Skeletal muscle satellite cell (primary cell): ENCODE results near the gene TMEM190.
A peak's percentile ranks its signal among the peaks of the same experiment; 100 is the strongest.

Experiments used
- H3K27me3 ChIP-seq: 2 replicates; pipeline ENCODE4 v1.7.0; 2013; ENCODE audit warnings: low read length; ENCODE audit not compliant: control insufficient read depth, insufficient read depth
- H3K36me3 ChIP-seq: 2 replicates; pipeline ENCODE4 v1.7.0; 2013; ENCODE audit warnings: mild to moderate bottlenecking, control low read depth, low read length; ENCODE audit not compliant: insufficient read depth
- H3K4me1 ChIP-seq: 2 replicates; pipeline ENCODE4 v1.7.0; 2013; ENCODE audit warnings: low read length; ENCODE audit not compliant: control insufficient read depth, insufficient read depth
- H3K4me2 ChIP-seq: 2 replicates; pipeline ENCODE4 v1.7.0; 2013; ENCODE audit warnings: mild to moderate bottlenecking, low read length
- H3K4me3 ChIP-seq: 2 replicates; pipeline ENCODE4 v1.7.0; 2013; ENCODE audit warnings: low read length
- H3K9ac ChIP-seq: 2 replicates; pipeline ENCODE4 v1.7.0; 2013; ENCODE audit warnings: mild to moderate bottlenecking, low read depth, low read length, moderate library complexity
- H3K9me3 ChIP-seq: replicated peaks from 2 replicates; pipeline ENCODE4 v1.7.0; 2013; ENCODE audit warnings: mild to moderate bottlenecking, control low read depth, low read length

The TMEM190 gene

GRCh38 chr19:55379174-55379573, 2.5 kb downstream of the TMEM190 start:
- H3K36me3 ChIP-seq = no peaks in the 10 kb centered on the region
- peaks cover 5% of the 10 kb centered on the region for H3K27me3 ChIP-seq
- no peak overlapping the region for H3K4me2 ChIP-seq
- no peaks in the 10 kb centered on the region for H3K9me3 ChIP-seq
- no peak overlapping the region for H3K4me3 ChIP-seq
- H3K9ac ChIP-seq = no peak overlapping the region
- peaks cover 9% of the 10 kb centered on the region for H3K4me1 ChIP-seq

DNA sequence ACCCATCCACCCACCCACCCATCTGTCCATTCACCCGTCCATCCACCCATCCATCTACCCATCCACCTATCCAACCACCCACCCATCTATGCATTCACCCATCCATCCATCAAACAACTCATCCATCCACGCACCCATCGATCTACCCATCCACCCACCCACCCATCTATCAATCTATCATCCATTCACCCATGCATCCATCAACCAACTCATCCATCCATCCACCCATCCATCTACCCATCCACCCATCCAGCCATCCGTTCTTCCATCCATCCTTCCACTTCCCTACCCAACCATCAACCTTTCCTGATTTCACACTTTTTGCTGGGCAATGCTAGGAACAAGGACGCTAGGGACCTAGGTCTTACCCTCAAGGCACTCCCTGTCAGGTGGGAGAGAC, 5.4 kb downstream of the TMEM190 start:
- H3K9ac ChIP-seq = no peak overlapping the region
- H3K4me1 ChIP-seq = peaks cover 21% of the 10 kb centered on the region
- no peak overlapping the region for H3K4me3 ChIP-seq
- H3K9me3 ChIP-seq = no peaks in the 10 kb centered on the region
- H3K36me3 ChIP-seq = peaks cover 10% of the 10 kb centered on the region
- H3K27me3 ChIP-seq = peaks cover 5% of the 10 kb centered on the region
- no peak overlapping the region for H3K4me2 ChIP-seq

DNA sequence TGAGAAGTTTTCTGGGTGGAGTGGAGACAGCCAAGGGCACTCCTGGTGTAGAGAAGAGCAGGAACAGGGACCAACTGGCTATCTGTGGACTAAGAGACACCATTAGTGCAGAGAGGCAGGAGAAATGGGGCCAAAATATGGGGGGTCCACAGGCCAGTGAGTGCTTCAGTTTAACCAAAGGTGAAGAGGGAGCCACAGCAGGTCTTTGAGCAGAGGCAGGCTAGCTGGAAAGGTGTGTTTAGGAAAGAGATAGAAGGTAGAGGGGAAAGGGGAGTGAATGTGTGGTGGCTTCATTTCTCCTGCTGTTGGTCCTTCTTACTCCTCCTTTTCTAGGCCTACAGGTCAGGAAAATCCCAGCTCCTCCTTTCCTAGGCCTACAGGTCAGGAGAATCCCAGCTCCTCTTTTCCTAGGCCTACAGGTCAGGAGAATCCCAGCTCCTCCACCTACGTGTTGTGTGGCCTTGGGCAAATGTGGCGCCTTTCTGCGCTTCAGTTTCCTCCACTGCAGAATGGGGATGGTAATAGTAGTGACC, 6.0 kb downstream of the TMEM190 start:
- peaks cover 26% of the 10 kb centered on the region for H3K4me1 ChIP-seq
- no peak overlapping the region for H3K4me2 ChIP-seq
- no peaks in the 10 kb centered on the region for H3K9me3 ChIP-seq
- H3K9ac ChIP-seq = no peak overlapping the region
- no peak overlapping the region for H3K4me3 ChIP-seq
- H3K27me3 ChIP-seq = peaks cover 2% of the 10 kb centered on the region
- H3K36me3 ChIP-seq = peaks cover 16% of the 10 kb centered on the region

DNA sequence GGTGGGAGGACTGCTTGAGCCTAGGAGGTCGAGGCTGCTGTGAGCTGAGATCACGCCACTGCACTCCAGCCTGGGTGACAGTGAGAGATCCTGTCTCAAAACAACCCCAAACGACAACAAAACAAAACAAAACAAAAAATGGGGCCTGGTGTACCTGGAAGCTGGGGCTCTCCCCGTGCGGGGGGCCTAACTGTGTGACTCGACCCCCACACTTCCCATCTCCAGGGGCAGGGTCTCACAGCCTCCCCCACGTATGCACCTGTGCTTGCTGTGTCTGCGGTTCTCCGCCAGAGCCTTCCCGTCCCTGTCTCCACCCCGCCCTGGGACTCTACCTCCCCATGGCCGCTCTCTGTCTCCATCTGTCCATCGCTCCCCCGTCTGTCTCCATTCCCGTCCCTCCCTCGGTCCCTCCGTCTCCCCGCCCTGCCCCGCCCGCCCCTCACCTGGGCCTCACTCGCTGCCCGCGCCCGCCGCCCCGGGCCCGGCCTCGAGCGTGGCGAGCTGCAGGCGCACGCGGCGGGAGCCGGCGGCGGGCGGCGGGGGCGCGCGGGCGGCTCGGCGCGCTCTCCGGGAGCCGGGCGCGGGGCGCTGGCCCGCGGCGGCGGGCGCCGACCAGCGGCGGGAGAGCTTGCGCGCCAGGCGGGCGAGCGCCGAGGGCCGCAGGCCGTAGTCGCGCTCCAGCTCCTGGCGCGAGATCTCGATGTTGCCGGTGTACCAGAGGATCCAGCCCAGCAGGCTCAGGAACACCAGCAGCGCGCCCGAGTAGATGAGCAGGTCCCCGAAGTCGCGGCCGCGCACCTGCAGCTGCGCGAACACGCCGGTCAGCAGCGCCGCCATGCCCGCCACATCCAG, 6.9 kb downstream of the TMEM190 start:
- Histone ChIP-seq H3K36me3 (peaks cover 25% of the 10 kb centered on the region), H3K4me2 (peak overlapping the region; percentile 96), H3K27me3 (no peaks in the 10 kb centered on the region), H3K4me1 (peaks cover 33% of the 10 kb centered on the region), H3K9me3 (no peaks in the 10 kb centered on the region), H3K9ac (peak overlapping the region; percentile 99), H3K4me3 (peak overlapping the region; percentile 97)

DNA sequence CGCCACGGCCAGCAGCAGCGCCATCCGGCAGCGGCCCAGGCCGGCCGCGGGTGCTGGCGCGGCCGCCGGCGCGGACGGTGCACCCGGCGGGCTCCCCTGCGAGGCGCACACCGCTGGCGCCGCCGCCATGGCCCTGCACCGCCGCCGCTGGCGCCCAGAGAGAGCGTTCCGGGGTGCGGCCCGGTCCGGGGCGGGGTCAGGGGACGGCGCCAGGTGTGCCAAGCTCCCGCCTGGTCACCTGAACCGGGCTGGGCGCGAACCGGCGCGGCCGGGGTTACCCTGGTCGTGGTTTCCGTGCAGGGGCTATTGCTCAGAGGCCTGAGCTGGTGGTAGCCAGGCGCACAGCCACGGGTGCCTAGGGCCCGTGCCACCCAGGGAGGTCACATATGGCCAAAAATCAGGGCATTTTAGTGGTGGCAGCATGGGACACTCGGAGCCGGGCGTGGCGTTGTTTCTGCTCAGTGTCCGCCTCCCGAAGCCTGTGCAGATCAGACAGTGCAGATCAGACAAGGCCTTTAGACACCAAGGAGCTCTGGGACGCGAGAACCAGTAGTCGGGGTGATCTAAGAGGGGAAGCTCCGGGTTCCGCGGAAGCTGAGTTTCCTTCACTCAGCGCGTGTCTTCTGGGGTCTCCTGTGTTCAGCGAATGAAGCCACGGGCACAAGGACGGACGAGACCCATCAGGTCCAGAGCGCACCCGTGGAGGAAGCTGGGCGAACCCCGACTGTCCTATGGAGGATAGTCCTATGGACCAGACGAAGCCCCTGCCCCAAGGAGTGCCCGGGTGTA, 7.7 kb downstream of the TMEM190 start, which contains the start of gene TMEM238:
Gene TMEM238, minus strand, starts transcription at position 162 of the 789 bp plus-strand sequence. Its CDS starts 33 bp downstream, at position 129.
- peaks cover 41% of the 10 kb centered on the region for H3K4me1 ChIP-seq

GRCh38 chr19:55384920-55385723, 8.5 kb downstream of the TMEM190 start:
- peaks cover 41% of the 10 kb centered on the region for H3K36me3 ChIP-seq
- H3K27me3 ChIP-seq = no peaks in the 10 kb centered on the region
- H3K9me3 ChIP-seq = no peaks in the 10 kb centered on the region
- peak overlapping the region; percentile 97 for H3K4me3 ChIP-seq
- peak overlapping the region; percentile 96 for H3K4me2 ChIP-seq
- H3K4me1 ChIP-seq = peaks cover 41% of the 10 kb centered on the region
- H3K9ac ChIP-seq = peak overlapping the region; percentile 99

More for the DNA sequence above, 7.7 kb downstream of the TMEM190 start, which contains the start of gene TMEM238:
- H3K27me3 ChIP-seq = no peaks in the 10 kb centered on the region
- peak within 1 kb of the TSS; percentile 99 for H3K9ac ChIP-seq
- peaks cover 33% of the 10 kb centered on the region for H3K36me3 ChIP-seq
- H3K9me3 ChIP-seq = no peaks in the 10 kb centered on the region
- H3K4me3 ChIP-seq = peak within 1 kb of the TSS; percentile 97
- peak within 1 kb of the TSS; percentile 96 for H3K4me2 ChIP-seq

DNA sequence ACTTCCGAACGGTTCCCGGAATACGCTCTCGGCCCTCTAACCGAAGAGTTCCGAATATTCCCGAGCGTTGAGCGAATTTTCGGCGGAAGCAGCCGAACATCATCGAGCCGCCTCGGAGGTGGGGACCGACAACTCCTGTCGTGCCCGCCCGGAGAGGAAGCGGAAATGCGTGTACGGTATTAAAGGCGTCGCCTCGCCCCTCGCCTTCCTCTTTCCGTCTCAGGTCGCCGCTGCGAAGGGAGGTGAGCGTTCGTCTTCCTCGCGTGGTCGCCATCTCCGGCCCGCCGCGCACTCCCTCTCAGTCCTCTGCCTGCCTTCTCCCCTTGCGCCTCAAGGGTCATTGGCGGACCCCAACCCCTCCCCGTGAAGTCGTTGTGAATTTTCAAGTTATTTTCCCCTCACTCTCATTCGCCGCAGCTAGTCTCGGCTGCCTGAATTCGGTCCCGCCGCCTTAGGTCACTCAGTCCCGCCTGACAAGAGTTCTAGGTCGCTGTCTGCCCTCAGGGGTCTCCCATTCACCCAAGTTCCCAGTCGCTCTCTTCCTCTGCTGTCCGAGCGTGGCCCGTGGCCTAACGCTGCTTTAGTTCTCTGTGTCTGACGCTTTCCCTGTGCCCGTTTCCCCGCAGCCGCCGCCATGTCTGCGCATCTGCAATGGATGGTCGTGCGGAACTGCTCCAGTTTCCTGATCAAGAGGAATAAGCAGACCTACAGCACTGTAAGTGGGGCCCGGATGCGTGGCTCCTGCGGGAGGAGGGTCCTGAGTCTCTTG, 9.3 kb downstream of the TMEM190 start, which contains the start of gene RPL28:
Gene RPL28, plus strand, starts transcription at position 209 of the 769 bp plus-strand sequence. Its CDS starts 426 bp downstream, at position 635.
- Histone ChIP-seq H3K9me3 (no peaks in the 10 kb centered on the region), H3K36me3 (peaks cover 49% of the 10 kb centered on the region), H3K9ac (peak within 1 kb of the TSS; percentile 99), H3K4me1 (peaks cover 41% of the 10 kb centered on the region), H3K4me3 (peak within 1 kb of the TSS; percentile 97), H3K4me2 (peak within 1 kb of the TSS; percentile 96), H3K27me3 (no peaks in the 10 kb centered on the region)

DNA sequence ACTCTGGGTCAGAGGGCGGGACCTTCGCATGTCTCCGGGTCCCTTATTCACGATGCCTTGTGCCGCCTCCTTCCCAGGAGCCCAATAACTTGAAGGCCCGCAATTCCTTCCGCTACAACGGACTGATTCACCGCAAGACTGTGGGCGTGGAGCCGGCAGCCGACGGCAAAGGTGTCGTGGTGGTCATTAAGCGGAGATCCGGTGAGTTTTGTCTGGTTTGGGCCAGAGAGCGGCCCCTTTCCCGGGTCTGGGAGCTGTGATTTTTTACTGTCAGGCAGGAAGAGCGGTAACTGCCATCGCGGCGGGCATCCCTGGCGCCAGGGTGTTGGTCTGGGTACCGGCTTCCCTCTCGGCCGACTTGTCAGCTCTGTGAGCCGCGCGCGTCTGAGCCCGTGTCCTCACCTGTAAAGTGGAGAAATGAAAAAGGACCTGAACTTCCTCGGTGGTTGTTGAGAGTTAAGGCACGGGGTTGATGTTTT, 9.9 kb downstream of the TMEM190 start:
- Histone ChIP-seq H3K4me1 (peaks cover 41% of the 10 kb centered on the region), H3K9me3 (no peaks in the 10 kb centered on the region), H3K9ac (peak overlapping the region; percentile 99), H3K36me3 (peaks cover 55% of the 10 kb centered on the region), H3K4me3 (peak overlapping the region; percentile 97), H3K4me2 (peak overlapping the region; percentile 96), H3K27me3 (no peaks in the 10 kb centered on the region)

- Histone ChIP-seq H3K4me1 (peaks cover 41% of the 10 kb centered on the region), H3K36me3 (peaks cover 61% of the 10 kb centered on the region), H3K4me2 (peak overlapping the region; percentile 96), H3K27me3 (no peaks in the 10 kb centered on the region), H3K4me3 (peak overlapping the region; percentile 97), H3K9ac (peak overlapping the region; percentile 99), H3K9me3 (no peaks in the 10 kb centered on the region)
These were observed 11.3 kb downstream of the TMEM190 start for GRCh38 chr19:55387736-55388497.
